H1 (cell line): ENCODE results near the gene HABP4. TPM values are rescaled to one million over a fixed set of nuclear protein-coding genes. Genes with fewer than 3 reads are reported as not detected.

Experiments used
- JUN ChIP-seq: IDR thresholded peaks from 2 replicates; pipeline ENCODE4 v1.6.1; 2011; ENCODE audit warnings: low read depth, mild to moderate bottlenecking, improper control_type of control experiment, low read length
- polyA plus RNA-seq, 7 experiments: library from polyadenylated mRNA; depleted of rRNA in 3 of 7; stranded (reverse) in 5 of 7; unstranded in 2 of 7; fragments of >200 nt in 5 of 7; fragments of 200-250 nt in 2 of 7; gene quantifications; 1 replicate in 5 of 7; 2 replicates in 1 of 7; 4 replicates in 1 of 7; pipeline versions ENCODE4 v1.2.1 to v1.2.3, GENCODE V29; 2011 to 2013; ENCODE audit warnings: missing spikeins in 2 of 7, mixed read lengths in 2 of 7
- total RNA-seq: library from RNA; stranded (reverse); fragmentation: NEBNext Ultra II Directional; extraction: Animal tissue kit (Norgen Biotek cat#: 25700); gene quantifications from 2 replicates; pipeline ENCODE4 v1.2.1, GENCODE V29; 2021

HABP4 gene
- total and polyA plus RNA-seq, 2 of the 8 experiments (the other 6 are each of a cell fraction or from before 2014, with no cell fraction given) = 3.3 to 11.2 TPM

GRCh38 chr9:96494215-96494800 is 44.3 kb downstream of the HABP4 start (continued):
- TF ChIP-seq JUN = no peak
